Lower lobe of right lung (tissue), 2 donors: ENCODE measurements around the gene MPPED2. TPM values are rescaled to one million over a fixed set of nuclear protein-coding genes. Genes with fewer than 3 reads are reported as not detected.

Experiments
- ATAC-seq, 2 donors: fragments of 200-7000 bp; cut with Tn5 transposase; one replicate each; pipeline ENCODE4 v1.9.1; 2020 to 2022; ENCODE audit warnings: mild to moderate bottlenecking in 2 of 2, moderate library complexity in 2 of 2
- DNase-seq: peaks from one replicate; pipeline ENCODE4 v3.0.0-alpha.2; 2020
- H3K27ac ChIP-seq: fragments of 200-600 bp; one replicate; pipeline ENCODE4 v1.8.0; 2022
- H3K27me3 ChIP-seq: fragments of 200-600 bp; one replicate; pipeline ENCODE4 v1.8.0; 2022; ENCODE audit warnings: low read depth
- H3K36me3 ChIP-seq: fragments of 200-600 bp; one replicate; pipeline ENCODE4 v1.8.0; 2022; ENCODE audit warnings: mild to moderate bottlenecking
- H3K4me1 ChIP-seq: fragments of 200-600 bp; one replicate; pipeline ENCODE4 v1.8.0; 2022
- H3K4me3 ChIP-seq: fragments of 200-600 bp; one replicate; pipeline ENCODE4 v1.8.0; 2022; ENCODE audit warnings: mild to moderate bottlenecking
- H3K9me3 ChIP-seq: fragments of 200-600 bp; one replicate; pipeline ENCODE4 v1.8.0; 2022
- intact Hi-C: fragments of 100-400 bp; cut with DNase I; formaldehyde crosslinking; loops from one replicate; pipeline ENCODE4 v1.11.0; 2022
- long read RNA-seq: library from polyadenylated mRNA; unstranded; transcript quantifications from one replicate; pipeline ENCODE4 v2.0.0, GENCODE V29; 2021
- total RNA-seq: library from RNA; stranded (reverse); fragmentation: NEBNext Ultra II Directional; extraction: Animal tissue kit (Norgen Biotek cat#: 25700); gene quantifications from one replicate; pipeline ENCODE4 v1.2.1, GENCODE V29; 2021
- TF ChIP-seq, protein P1 (sequence below): fragments of 200-600 bp; IDR thresholded peaks from one replicate; pipeline ENCODE4 v1.8.0; 2022; ENCODE audit warnings: antibody characterized with exemption, mild to moderate bottlenecking
- donor health status: DM: no; HTN: yes; CAD: no; lungs with severe emphysema.

The MPPED2 gene, protein sequence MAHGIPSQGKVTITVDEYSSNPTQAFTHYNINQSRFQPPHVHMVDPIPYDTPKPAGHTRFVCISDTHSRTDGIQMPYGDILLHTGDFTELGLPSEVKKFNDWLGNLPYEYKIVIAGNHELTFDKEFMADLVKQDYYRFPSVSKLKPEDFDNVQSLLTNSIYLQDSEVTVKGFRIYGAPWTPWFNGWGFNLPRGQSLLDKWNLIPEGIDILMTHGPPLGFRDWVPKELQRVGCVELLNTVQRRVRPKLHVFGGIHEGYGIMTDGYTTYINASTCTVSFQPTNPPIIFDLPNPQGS
- 1.5 TPM for total RNA-seq
- long read RNA-seq, partial matches to known transcripts, result 0 of 2 reads
- long read RNA-seq, other reads (novel, unspliced or antisense), result 2 of 2 reads

DNA sequence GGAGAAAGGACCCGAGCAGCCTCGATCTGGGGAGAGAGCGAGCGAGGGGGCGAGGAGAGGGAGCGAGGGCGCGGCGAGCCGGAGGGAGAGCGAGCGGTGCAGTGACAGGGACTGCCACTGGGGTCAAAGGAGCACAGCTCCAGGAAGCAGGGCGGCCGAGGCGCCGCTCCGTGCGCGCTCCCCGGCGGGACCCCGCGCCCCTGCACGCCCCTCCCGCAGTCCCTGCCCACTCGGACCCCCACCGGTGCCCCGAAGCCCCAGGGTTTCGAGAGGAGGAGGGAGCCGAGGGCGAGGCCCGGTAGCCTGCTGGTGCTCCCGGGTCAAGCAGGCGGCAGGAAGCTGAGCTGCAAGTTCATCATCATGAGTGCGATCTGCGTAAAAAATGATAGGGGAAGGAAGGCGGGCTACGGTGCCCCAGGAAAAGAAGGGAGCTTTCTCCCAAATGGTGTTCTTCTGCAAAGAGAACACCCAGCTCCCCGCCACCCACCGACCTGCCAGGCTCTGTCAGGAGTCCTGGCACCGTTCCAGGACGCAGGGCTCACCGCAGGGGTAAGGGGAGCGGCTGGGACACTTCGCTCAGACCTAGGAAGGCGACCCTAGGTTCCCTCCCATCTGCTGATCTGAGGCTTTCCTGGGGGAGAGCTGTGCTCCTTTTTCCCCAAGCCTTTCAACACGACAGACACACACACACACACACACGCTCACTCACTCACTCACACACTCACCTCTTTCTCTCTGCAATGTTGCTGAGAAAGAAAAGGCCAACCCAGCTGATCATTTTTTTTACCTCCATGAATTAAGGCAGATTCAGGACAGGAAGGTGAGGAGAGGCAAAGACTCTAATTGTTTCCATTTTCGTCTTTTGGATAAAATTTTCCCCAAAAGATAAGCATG lies at the start of gene MPPED2:
Gene MPPED2 (minus strand): TSS at position 103 of the 894 bp plus-strand sequence. CDS start 5,980 bp downstream, outside the sequence.
- Histone ChIP-seq H3K4me3 (peak within 1 kb of the TSS; percentile 61), H3K27me3 (peaks cover 54% of the 10 kb centered on the region), H3K9me3 (no peaks in the 10 kb centered on the region), H3K36me3 (no peaks in the 10 kb centered on the region), H3K27ac (peak within 1 kb of the TSS; percentile 36), H3K4me1 (peaks cover 18% of the 10 kb centered on the region)
- ATAC-seq (peak; percentile 69 to 74), DNase-seq (peak; percentile 47)
- TF ChIP-seq, protein P1, sequence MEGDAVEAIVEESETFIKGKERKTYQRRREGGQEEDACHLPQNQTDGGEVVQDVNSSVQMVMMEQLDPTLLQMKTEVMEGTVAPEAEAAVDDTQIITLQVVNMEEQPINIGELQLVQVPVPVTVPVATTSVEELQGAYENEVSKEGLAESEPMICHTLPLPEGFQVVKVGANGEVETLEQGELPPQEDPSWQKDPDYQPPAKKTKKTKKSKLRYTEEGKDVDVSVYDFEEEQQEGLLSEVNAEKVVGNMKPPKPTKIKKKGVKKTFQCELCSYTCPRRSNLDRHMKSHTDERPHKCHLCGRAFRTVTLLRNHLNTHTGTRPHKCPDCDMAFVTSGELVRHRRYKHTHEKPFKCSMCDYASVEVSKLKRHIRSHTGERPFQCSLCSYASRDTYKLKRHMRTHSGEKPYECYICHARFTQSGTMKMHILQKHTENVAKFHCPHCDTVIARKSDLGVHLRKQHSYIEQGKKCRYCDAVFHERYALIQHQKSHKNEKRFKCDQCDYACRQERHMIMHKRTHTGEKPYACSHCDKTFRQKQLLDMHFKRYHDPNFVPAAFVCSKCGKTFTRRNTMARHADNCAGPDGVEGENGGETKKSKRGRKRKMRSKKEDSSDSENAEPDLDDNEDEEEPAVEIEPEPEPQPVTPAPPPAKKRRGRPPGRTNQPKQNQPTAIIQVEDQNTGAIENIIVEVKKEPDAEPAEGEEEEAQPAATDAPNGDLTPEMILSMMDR, result peak; percentile 35
- intact Hi-C loops, result no loop called here

DNA sequence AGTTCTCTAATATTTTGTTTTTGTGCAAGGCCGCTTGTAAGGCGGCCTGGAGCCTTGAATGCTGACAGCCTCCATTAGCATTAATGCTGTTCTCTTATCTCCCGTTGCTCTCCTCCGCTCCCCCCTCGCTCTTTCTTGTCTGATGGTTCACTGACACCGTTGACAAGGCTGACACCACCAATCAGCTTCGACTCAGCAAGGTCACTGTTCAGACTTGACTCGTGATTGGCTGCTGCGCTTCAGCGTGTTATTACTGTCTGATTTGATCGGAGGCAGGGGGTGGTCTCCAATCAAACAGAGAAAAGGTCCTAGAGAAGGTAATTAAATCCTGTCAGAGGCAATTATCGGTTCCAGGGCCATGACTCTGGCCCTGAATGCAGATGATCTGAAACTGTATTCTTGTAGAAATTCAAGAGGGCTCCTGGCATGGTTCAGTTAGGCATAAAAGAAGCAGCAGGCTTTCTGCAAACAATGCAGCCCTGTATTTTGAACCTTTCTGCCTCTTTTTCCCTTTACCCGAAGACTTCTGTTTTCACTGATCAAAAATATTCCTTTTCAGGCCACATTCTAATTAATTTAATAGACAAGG lies 49.3 kb upstream of the MPPED2 start:
- DNase-seq, result no peak

DNA sequence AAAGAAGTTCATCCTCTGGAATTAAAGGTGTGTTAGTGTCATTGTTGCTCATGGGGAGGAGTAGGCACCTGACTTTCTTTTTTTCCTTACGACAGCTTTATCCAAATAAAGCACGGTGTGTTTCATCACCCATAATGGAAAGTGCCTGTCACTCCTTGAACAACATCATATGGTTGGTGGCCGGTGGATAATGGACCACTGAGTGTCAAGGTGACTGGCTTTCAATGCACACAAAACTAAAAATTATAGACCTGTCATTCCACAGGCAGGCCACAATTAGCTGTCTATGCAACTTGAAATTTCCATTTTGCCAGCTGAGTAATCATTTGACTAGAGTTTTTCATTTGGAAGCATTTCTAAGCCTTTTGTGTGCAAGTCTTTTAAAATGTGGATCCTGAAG lies 45.0 kb upstream of the MPPED2 start:
- TF ChIP-seq, protein P1, result no peak
- Histone ChIP-seq H3K4me3 (no peak overlapping the region), H3K27me3 (no peaks in the 10 kb centered on the region), H3K36me3 (no peaks in the 10 kb centered on the region), H3K4me1 (no peaks in the 10 kb centered on the region), H3K27ac (no peak overlapping the region), H3K9me3 (no peaks in the 10 kb centered on the region)
- ATAC-seq (no peak), DNase-seq (no peak)
- intact Hi-C loops, result no loop called here

More for the DNA sequence above, 49.3 kb upstream of the MPPED2 start:
- H3K27ac ChIP-seq, result no peak overlapping the region
- H3K4me1 ChIP-seq, result no peaks in the 10 kb centered on the region
- no peak for ATAC-seq
- no peaks in the 10 kb centered on the region for H3K27me3 ChIP-seq
- H3K9me3 ChIP-seq, result no peaks in the 10 kb centered on the region
- TF ChIP-seq, protein P1, result no peak
- H3K4me3 ChIP-seq, result no peak overlapping the region
- intact Hi-C loops, result no loop called here
- no peaks in the 10 kb centered on the region for H3K36me3 ChIP-seq

DNA sequence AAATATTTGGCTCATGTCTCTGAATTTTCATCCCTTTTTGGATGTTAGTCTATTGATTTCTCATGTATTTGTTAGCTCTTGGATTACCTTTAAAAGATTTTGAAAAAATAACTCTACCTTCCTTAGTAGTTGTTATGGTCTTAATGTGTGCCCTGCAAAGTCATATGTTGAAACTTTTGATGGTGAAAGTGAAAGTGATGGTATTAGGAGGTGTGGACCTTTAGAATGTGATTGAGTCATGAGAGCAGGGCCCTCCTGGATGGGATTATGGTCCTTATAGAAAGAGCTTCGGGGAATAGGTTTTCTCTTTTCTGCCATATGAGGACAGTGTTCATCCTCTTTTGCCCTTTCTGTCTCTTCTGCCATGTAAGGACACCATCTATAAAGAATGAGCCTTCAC lies 33.6 kb upstream of the MPPED2 start:
- no peak overlapping the region for H3K27ac ChIP-seq
- H3K27me3 ChIP-seq, result no peaks in the 10 kb centered on the region
- ATAC-seq, result no peak
- DNase-seq, result no peak
- no peaks in the 10 kb centered on the region for H3K4me1 ChIP-seq
- H3K4me3 ChIP-seq, result no peak overlapping the region
- H3K9me3 ChIP-seq, result no peaks in the 10 kb centered on the region
- TF ChIP-seq, protein P1, result no peak
- intact Hi-C loops, result no loop called here
- no peaks in the 10 kb centered on the region for H3K36me3 ChIP-seq

DNA sequence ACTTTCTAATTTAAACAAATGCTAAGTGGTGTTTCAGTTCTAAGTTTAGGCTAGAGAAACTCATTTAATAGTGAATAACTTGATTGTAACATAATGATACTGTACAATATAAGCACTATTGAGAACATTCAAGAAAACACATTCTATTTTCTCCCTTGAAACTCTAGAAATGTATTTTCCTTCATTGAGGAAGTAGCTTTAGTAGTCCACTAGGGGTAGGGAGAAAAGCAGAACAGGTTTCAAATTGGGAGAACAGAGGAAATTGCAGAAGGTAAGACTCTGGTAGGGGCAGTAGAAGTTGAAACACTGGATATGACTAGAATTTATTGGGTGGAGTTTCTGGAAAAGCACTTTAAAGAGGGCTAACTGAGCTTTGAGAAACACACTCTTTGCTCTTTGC lies 31.6 kb upstream of the MPPED2 start:
- Histone ChIP-seq H3K36me3 (no peaks in the 10 kb centered on the region), H3K9me3 (no peaks in the 10 kb centered on the region), H3K4me1 (no peaks in the 10 kb centered on the region), H3K4me3 (no peak overlapping the region), H3K27me3 (no peaks in the 10 kb centered on the region), H3K27ac (no peak overlapping the region)
- TF ChIP-seq, protein P1, result no peak
- ATAC-seq, result no peak
- intact Hi-C loops, result no loop called here
- DNase-seq, result no peak
